DND-41 (cell line): ENCODE results near the gene TBX2.

Experiments used
- EZH2 ChIP-seq: IDR thresholded peaks from 3 replicates; pipeline ENCODE4 v1.6.1; 2012; ENCODE audit warnings: borderline replicate concordance, low read depth, mild to moderate bottlenecking, moderate library complexity, low read length, inconsistent platforms; ENCODE audit not compliant: severe bottlenecking
- TF ChIP-seq, protein P1 (sequence below): IDR thresholded peaks from 2 replicates; pipeline ENCODE4 v1.5.1; 2012; ENCODE audit warnings: borderline replicate concordance, low read length, moderate library complexity, mild to moderate bottlenecking; ENCODE audit not compliant: poor library complexity, severe bottlenecking; ENCODE audit errors: extremely low read depth

DNA sequence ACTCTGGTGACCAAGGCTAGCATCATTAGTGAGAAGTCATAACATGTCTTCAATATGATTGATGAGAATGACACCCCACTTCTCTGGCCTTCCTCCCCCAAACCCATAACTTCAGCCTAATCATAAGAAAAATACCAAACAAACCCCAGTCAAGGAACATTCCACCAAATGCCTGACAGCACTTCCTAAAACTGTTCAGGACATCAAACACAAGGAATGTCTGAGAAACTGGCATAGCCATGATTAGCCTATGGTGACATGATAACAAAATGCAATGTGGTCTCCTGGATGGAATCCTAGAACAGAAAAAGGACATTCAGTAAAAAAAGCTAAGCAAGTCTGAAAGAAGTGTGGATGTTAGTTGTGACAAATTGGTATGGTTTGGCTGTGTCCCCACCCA is 27.9 kb downstream of the TBX2 start:
- TF ChIP-seq, protein P1, sequence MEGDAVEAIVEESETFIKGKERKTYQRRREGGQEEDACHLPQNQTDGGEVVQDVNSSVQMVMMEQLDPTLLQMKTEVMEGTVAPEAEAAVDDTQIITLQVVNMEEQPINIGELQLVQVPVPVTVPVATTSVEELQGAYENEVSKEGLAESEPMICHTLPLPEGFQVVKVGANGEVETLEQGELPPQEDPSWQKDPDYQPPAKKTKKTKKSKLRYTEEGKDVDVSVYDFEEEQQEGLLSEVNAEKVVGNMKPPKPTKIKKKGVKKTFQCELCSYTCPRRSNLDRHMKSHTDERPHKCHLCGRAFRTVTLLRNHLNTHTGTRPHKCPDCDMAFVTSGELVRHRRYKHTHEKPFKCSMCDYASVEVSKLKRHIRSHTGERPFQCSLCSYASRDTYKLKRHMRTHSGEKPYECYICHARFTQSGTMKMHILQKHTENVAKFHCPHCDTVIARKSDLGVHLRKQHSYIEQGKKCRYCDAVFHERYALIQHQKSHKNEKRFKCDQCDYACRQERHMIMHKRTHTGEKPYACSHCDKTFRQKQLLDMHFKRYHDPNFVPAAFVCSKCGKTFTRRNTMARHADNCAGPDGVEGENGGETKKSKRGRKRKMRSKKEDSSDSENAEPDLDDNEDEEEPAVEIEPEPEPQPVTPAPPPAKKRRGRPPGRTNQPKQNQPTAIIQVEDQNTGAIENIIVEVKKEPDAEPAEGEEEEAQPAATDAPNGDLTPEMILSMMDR: no peak
- no peak for TF ChIP-seq EZH2
